Stimulated activated CD8-positive, alpha-beta memory T cell treated with anti-CD3 and anti-CD28 coated beads, Interleukin-7, amount 100 ng/mL, for 4 hours (primary cell): Measurements from ENCODE around the gene SLC35G6.
"Not testable (repeated sequence)": the region's sequence is repeated elsewhere in the genome, so short reads cannot be mapped to it uniquely, and the experiment has no call there.

Experiments used
- DNase-seq, 2 donors: peaks; one replicate each; pipeline ENCODE4 v3.0.0-alpha.2; 2020; ENCODE audit warnings: low read depth in 2 of 2

The SLC35G6 gene

DNA sequence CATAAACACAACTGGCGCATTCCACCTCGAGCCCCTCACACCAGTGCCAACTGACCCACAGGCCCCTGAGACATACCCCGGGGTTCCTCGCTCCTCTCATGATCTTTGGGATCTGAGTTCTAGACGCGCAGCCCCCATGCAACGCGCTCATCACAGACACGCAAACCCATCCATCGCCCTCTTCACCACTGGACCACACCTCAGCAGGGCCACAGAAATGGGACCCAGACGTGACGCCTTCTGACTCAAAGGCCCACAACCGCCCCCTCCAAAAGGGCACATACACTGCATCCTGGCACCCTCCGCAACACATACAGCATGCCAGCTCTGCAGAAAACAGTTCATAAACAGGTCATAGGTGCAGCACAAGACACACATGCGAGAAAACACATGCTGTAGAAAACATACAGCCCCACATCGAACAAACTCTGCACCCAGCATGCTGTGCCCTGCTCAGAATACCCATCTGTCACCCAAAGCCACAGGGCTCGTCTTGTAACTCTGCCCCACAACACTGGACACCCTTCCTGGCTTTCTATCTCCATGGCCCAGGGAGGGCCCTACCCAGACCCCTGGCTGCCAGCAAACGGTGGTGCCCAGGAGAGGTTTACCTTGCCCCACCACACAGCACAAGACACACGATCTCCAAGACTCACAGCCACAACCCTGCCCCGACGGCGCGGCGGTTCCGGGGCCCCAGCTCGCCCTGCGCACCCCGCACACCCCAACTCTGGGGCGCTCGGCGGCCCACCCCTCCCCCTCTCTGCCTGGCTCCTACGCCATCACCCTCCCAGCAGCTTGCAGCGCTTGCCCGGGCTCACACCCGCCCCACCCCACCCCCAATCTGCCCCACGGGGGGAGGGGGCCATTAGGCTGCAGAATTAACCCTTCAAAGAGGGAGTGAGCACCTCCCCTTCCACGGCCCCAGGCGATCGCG is 2.7 kb upstream of the SLC35G6 start:
- DNase-seq: peak in 1 of 2 donors; percentile 59

DNA sequence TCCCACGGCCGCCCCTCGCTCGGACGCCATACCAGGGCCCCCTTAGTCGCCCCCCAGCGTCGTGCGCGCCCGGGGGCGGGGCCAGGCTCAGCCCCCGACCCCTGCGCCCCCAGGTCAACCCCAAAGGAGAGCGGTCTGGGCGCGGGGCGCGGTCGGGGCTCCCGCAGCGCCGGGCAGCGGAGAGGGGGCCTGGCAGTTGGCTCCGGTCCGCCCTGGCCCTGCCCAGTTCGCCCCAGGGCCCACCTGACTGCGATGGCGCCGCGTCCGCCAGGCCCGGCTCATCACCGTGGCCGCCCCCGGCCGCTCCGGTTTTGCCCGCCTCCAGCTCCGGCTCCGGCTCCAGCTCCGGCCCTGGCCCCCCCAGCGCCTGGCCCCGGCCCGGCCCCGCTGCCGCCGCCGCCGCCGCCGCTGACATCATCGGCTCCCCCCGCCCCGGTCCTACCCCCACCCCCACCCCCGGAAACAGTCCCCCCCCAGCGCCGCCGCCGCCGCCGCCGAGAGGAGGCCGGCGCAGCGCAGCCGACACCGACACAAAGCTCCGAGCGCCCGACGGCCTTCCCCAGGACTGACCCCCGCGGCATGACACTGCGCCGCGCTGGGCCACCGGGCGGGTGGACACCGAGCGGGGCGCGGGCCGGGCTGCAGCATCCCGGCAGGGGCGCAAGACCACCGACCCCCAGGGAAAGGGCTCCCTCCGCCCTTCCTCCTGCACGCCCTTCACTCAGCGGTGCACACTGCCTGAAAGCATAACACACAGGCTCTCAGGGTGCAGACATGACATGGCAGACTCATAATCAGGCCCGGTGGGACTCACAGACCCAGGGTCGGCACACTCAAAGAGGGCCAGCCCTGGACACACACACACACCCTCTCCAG is 1.8 kb upstream of the SLC35G6 start, which contains the start of gene ZBTB4:
ZBTB4 (minus strand) TSS at position 419 of the 876 bp plus-strand sequence. CDS start 12,830 bp downstream, outside the sequence.
- peak in 1 of 2 donors; percentile 65 for DNase-seq

DNA sequence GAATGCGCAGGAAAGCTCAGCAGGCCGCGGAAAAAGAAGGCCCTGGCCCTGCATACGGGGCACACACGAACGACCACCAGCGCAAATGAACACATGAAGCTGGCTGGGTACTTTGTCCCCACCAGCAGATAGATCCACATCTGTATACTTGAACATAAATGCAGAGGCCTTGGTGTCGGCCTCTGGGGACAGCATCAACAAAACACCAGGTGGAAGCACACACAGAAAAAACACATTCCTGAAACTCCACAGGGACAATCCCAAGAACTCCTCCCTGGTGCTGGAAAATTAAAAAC is 1.2 kb upstream of the SLC35G6 start:
- DNase-seq: no peak

DNA sequence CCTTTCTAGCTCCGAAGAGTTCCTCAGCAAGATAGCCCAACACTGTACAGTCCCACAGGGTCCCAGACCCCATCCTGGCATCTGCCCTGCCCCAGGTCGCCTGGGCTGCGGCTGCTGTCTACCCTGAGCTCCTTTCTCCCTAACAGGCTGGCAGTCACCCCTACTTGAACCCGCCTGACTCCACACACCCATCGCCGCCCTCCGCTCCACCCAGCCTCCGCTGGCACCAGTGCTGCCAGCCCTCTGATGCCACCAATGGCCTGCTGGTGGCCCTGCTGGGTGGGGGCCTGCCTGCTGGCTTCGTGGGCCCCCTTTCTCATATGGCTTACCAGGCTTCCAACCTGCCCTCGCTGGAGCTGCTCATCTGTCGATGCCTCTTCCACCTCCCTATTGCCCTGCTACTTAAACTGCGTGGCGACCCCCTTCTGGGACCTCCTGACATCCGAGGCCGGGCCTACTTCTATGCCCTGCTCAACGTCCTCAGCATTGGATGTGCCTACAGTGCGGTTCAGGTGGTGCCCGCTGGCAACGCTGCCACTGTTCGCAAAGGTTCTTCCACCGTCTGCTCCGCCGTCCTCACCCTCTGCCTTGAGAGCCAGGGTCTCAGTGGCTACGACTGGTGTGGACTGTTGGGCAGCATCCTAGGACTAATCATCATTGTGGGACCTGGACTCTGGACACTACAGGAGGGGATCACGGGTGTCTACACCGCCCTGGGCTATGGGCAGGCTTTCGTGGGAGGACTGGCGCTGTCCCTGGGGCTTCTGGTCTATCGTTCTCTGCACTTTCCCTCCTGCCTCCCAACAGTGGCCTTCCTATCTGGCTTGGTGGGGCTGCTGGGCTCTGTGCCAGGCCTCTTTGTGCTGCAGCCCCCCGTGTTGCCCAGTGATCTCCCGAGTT is 846 bp downstream of the SLC35G6 start:
- not testable (repeated sequence) for DNase-seq

DNA sequence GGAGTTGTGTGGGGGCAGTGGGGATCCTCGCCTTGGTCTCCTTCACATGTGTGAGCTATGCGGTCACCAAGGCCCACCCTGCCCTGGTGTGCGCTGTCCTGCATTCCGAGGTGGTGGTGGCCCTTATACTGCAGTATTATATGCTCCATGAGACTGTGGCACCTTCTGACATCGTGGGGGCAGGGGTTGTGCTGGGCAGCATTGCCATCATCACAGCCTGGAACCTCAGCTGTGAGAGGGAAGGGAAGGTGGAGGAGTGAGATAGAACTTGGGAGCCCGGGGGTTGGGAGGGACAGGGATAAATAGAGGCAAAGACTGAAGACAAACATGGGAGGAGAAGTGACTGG is 1.5 kb downstream of the SLC35G6 start:
- DNase-seq: not testable (repeated sequence)

DNA sequence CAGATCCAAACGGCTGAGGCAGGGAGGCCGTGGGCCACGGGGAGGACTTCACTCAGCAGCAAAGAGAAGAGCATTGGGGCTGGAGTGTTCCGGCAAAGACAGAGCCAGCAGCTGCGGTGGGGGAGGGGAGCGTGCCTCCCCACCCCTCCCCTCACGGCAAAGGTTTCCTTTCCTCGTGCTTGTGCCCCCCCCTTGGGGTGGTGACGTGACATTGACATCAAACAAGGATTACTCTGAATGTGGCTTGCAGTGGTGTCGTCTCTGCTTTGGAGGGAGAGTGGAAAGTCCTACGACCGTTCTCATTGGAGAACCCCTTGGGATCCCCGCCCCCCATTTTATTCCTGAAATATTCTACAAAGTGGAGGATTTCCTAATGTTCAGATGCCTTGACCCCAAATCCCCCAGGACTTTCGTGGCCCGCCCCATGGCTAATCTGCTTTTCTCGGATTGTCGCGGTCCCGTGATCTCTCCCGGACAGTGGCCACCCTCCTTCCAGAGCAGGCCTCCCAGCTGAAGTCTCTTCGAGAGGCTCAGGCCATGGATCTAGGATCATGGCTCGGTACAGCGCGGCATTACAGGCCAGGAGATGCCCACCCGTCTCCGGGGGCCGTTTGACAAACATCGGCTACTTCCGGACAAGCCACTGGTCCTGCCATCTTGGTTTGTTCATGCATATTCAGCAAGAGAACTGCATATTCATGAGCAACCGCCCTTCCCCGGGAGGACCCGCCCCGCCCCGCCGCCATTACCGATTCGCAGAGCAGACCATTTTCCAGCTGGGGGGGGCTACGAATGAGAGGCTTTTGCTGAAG is 2.2 kb downstream of the SLC35G6 start:
- peak; percentile 89 to 93 for DNase-seq

DNA sequence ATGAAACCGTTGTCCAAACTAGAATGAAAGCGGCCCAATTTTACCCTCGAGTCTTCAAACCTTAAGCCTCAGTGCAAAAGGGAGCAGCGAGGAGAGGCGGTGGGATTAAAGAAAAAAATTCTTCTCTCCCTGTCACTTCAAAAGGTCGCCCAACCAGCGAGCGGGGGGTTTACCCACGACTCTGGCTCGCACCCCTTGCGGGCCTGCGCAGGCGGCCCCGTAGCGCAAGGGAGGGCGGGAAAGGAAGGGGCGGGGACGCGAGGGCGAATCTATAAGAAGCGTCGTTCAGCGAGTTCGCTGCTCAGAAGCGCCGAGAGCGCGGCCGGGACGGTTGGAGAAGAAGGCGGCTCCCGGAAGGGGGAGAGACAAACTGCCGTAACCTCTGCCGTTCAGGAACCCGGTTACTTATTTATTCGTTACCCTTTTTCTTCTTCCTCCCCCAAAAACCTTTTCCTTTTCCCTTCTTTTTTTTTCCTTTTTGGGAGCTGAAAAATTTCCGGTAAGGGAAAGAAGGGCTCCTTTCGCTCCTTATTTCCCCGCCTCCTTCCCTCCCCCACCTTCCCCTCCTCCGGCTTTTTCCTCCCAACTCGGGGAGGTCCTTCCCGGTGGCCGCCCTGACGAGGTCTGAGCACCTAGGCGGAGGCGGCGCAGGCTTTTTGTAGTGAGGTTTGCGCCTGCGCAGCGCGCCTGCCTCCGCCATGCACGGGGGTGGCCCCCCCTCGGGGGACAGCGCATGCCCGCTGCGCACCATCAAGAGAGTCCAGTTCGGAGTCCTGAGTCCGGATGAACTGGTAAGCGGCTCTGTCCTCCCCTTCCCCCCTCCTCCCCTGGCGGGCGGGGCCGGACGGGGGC is 3.0 kb downstream of the SLC35G6 start, which contains the start of gene POLR2A:
POLR2A (plus strand) TSS at position 300 of the 852 bp plus-strand sequence.
- DNase-seq: peak; percentile 96 to 97

DNA sequence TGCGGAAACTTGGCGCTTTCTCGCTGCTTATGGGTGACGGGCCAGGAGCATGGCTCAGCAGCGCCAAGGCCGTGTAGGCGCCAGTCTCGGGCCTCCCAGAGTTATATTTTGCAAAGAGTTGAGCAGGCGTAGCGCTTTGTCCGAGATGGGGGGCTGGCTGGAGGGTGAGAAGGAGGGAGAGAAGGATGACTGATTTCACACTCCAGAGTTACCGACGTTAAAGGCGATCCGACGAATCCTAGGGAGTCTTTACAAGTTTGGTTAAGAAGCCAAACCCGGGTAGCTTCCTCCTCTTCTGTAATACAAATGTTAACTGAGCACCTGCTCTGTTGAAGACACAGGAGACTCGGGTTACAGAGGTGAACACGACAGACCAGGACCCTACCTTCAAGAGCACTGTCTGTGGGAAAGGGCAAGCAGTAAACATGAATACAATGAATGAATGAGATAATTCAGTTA is 3.7 kb downstream of the SLC35G6 start:
- DNase-seq: no peak

DNA sequence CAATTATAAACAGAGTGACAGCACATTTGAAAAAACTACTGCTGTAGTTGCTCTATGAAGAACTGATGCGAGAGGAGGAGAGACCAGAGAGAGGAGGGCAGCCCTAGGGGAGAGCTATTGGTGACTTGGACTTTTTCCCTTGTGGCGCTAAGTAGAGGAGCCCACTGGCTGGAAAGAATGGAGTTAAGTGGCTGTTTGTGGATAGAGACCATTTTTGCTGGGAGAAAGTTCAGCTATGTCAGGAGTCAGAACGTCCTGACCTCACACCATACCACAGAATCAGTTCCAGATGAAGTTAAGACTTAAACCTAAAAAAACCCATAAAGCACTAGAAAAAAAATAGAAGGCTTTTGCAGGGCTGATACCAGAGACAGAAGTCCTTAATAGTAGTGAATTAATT is 4.9 kb downstream of the SLC35G6 start:
- no peak for DNase-seq

DNA sequence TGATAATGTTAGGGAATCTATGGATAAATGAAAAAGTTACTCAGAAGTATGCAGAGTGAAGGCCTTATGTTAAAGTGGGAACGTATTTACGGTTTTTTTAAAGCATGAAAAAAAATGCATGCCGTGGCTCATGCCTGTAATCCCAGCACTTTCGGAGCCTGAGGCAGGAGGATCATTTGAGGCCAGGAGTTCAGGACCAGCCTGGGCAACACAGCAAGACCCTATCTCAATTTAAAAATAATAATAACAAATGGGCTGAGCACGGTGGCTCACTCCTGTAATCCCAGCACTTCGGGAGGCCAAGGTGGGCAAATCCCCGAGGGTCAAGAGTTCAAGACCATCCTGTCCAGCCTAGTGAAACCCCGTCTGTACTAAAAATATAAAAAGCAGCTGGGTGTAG is 8.9 kb downstream of the SLC35G6 start:
- DNase-seq: no peak

DNA sequence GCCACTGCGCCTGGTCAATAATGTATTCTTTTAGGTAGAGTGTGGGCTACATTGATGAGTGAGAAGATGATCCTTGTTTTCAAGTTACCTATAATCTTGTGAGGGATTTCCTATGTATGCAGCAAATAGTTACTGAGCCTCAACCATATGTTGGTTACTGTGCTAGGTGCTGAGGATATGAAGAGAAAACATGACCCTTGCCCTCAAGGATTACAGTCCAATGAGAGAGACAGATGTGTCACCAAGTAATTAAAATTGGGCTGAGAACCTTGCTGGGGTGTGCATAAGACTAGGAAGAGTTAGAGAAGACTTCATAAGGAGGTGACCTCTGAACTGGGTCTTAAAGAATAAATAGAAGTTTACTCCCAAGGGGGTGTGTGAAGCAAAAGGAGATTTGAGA is 10.3 kb downstream of the SLC35G6 start:
- DNase-seq: no peak

DNA sequence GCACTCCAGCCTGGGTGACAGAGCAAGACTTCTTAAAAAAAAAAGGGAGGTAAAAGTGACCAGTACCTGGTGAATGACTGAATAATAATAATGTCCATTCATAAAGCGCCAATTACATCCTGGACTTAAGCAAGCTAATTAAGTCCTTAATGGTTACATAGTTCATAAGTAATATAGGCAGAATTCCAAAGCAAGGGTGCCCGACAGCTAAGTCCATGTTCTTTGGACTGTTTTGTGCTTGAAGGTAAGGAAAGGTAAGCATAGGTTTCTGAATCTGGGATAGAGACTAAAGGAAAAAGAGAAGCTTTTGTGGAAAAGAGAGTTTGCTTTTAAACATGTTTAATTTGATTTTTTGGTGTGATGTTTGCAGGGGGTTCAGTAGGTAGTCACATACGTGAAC is 12.7 kb downstream of the SLC35G6 start:
- no peak for DNase-seq

DNA sequence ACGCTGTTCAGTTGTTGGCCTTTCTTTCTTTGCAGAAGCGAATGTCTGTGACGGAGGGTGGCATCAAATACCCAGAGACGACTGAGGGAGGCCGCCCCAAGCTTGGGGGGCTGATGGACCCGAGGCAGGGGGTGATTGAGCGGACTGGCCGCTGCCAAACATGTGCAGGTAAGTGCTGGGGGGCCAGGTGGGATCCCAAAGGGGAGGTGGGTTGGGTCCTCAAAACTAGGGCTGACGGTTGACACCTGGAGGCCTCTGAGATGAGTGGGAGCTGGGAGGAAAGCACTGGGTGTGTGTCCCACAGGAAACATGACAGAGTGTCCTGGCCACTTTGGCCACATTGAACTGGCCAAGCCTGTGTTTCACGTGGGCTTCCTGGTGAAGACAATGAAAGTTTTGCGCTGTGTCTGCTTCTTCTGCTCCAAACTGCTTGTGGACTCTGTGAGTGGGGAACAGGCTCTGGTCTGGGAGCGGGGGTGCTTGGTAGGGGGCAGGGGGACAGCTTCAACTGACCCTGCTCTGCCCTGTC is 14.7 kb downstream of the SLC35G6 start:
- no peak for DNase-seq

DNA sequence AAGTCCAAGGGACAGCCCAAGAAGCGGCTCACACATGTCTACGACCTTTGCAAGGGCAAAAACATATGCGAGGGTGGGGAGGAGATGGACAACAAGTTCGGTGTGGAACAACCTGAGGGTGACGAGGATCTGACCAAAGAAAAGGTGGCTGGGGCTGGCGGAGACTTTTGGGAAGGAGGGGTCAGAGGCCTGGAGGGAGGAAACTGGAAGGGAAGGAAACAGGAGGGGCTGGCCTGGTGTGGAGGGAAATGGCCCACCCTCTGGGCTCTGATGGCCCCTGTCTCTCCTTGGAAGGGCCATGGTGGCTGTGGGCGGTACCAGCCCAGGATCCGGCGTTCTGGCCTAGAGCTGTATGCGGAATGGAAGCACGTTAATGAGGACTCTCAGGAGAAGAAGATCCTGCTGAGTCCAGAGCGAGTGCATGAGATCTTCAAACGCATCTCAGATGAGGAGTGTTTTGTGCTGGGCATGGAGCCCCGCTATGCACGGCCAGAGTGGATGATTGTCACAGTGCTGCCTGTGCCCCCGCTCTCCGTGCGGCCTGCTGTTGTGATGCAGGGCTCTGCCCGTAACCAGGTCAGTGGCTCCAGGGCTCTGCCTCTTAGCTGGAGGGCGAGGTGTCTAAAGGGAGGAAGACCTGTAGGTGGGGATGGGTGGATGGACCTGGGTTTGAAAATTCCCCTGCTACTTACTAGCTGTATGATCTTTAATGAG is 15.4 kb downstream of the SLC35G6 start:
- DNase-seq: no peak

DNA sequence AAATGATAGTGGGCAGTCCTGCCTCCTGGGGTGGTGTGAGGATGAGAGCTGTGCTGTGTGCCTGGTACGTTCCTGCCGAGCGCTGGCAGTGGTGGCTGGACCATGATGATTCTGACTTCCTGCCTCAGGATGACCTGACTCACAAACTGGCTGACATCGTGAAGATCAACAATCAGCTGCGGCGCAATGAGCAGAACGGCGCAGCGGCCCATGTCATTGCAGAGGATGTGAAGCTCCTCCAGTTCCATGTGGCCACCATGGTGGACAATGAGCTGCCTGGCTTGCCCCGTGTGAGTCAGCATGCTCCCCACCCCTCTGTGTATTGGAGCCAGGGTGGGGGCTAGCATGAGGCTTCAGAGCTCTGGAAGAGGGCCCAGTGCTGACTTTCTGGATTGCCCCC is 16.0 kb downstream of the SLC35G6 start:
- no peak for DNase-seq

DNA sequence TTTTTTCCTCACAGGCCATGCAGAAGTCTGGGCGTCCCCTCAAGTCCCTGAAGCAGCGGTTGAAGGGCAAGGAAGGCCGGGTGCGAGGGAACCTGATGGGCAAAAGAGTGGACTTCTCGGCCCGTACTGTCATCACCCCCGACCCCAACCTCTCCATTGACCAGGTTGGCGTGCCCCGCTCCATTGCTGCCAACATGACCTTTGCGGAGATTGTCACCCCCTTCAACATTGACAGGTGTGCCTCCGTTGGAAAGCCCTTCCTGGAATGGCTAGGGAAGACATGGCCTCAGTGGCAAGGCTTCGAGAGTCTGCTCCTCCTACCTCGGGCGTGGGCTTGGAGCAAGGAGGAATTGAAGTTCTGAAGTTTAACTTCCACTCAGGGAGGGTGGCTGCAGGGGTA is 16.4 kb downstream of the SLC35G6 start:
- DNase-seq: no peak

DNA sequence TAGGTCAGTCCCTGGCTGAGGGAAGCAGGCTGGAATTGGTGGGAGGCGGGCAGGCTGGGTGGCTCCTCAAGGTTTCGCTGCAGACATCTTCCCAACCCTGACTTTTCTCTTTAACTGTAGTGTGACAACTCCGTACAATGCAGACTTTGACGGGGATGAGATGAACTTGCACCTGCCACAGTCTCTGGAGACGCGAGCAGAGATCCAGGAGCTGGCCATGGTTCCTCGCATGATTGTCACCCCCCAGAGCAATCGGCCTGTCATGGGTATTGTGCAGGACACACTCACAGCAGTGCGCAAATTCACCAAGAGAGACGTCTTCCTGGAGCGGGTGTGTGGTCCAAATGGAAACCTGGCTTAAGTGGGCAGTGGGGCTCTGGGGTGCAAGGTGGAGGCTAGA is 17.9 kb downstream of the SLC35G6 start:
- DNase-seq: no peak

DNA sequence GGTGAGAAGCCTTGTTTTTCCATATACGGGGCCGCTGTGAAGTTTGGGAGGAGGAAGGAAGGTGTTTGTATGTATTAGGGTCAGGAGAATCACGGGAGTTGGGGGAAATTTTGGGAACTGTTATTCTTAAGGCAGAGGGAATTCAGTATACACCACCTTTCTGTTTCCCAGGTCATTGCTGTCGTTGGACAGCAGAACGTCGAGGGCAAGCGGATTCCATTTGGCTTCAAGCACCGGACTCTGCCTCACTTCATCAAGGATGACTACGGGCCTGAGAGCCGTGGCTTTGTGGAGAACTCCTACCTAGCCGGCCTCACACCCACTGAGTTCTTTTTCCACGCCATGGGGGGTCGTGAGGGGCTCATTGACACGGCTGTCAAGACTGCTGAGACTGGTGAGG is 20.5 kb downstream of the SLC35G6 start:
- no peak for DNase-seq
